OCI-LY3 (cell line): ENCODE measurements around the gene CENPU.
A peak's percentile ranks its signal among the peaks of the same experiment; 100 is the strongest.
"Not testable (repeated sequence)": the region's sequence is repeated elsewhere in the genome, so short reads cannot be mapped to it uniquely, and the experiment has no call there.

Experiments
- H2AFZ ChIP-seq: fragments of 200-600, 300-600 bp; shearing (Covaris generic); 2 replicates; pipeline ENCODE4 v1.6.0; 2014; ENCODE audit warnings: antibody characterized with exemption, low read depth, low read length
- H3K27ac ChIP-seq: fragments of 200-600, 300-600 bp; sonication (generic); 2 replicates; pipeline ENCODE4 v1.5.1; 2014; ENCODE audit warnings: mild to moderate bottlenecking, low read length, moderate library complexity, mixed read lengths
- H3K27me3 ChIP-seq: fragments of 200-600, 300-600 bp; sonication (generic); 2 replicates; pipeline ENCODE4 v1.6.1; 2014; ENCODE audit warnings: low read depth, low read length, mixed read lengths
- H3K36me3 ChIP-seq: fragments of 200-600, 300-600 bp; sonication (generic); replicated peaks from 2 replicates; pipeline ENCODE3; 2014; ENCODE audit warnings: low read depth, low read length, mixed read lengths
- H3K4me1 ChIP-seq: fragments of 300-600, 200-600 bp; sonication (generic); 2 replicates; pipeline ENCODE4 v1.6.1; 2014; ENCODE audit warnings: low read length, mixed read lengths
- H3K4me2 ChIP-seq: fragments of 200-600, 300-600 bp; sonication (generic); 2 replicates; pipeline ENCODE4 v1.6.1; 2014; ENCODE audit warnings: low read length, mixed read lengths
- H3K4me3 ChIP-seq: fragments of 300-600, 200-600 bp; sonication (generic); 2 replicates; pipeline ENCODE4 v1.5.1; 2014; ENCODE audit warnings: antibody characterized with exemption, mild to moderate bottlenecking, low read length, moderate library complexity
- H3K79me2 ChIP-seq: fragments of 300-600, 200-600 bp; shearing (Covaris generic); 2 replicates; pipeline ENCODE4 v1.6.1; 2014; ENCODE audit warnings: mild to moderate bottlenecking, low read length, mixed read lengths
- H3K9ac ChIP-seq: fragments of 300-600, 200-600 bp; shearing (Covaris generic); 2 replicates; pipeline ENCODE4 v1.6.0; 2014; ENCODE audit warnings: mild to moderate bottlenecking, low read length, moderate library complexity
- H3K9me3 ChIP-seq: fragments of 200-600, 300-600 bp; shearing (Covaris generic); 2 replicates; pipeline ENCODE4 v1.6.1; 2014; ENCODE audit warnings: low read length, mixed read lengths; ENCODE audit not compliant: insufficient read depth
- H4K20me1 ChIP-seq: fragments of 200-600, 300-600 bp; sonication (generic); 2 replicates; pipeline ENCODE4 v1.6.1; 2016; ENCODE audit warnings: low read length, mixed read lengths; ENCODE audit not compliant: insufficient read depth
- CTCF ChIP-seq: fragments of 200-600, 300-600 bp; sonication (generic); IDR thresholded peaks from 2 replicates; pipeline ENCODE4 v1.5.1; 2014; ENCODE audit warnings: antibody characterized with exemption, low read length, low read depth
- EZH2phosphoT487 ChIP-seq: fragments of 200-600 bp; shearing (Covaris generic); IDR thresholded peaks from 2 replicates; pipeline ENCODE4 v1.6.1; 2018; ENCODE audit warnings: antibody characterized with exemption, mixed run types, low read depth

Gene CENPU

DNA sequence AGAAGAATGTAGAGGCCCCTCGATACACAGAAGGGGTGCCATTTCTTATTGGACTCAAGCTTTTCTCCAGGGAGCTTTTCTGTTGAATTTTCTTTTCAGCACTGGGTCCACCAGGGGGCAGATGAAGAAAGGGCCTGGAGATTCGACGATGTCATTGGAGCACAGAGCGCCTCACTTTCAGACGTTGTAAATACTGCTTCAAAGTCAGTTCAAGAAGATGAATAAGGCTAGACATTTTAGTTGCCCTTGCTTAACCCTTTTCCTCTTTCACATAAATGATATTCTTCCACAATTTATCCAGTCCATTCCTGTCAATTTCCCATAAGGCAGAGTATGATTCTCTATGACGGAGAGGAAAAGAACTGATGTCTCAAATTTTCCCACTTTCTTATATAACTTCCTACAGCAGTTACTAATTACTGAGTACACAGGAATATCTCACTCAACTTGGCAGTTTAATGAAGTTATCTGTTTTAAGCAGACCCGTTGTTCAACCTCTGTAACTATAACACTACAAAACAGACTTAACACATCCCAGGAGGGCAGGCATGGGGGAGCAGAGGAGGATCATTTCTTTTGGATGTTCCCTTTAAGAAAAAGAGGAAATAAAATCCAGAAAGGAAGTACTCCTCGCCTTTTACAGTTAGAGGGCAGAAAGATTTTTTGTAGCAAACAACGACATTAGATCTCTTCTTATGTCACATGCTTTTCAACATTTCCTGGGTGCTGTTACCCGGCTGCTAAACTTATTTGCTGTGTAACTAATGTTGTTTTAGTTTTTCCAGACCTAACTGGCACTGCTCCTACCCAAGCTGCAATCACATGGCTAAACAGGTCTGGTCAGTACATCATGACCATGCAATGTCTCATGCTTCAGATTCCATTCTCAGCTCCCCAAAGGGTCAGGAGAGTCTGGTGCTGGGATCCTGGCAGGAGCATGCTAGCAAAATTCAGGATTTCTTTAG lies 12.2 kb upstream of the CENPU start:
- Histone ChIP-seq H2AFZ (no peak overlapping the region), H3K9me3 (no peaks in the 10 kb centered on the region), H3K79me2 (no peaks in the 10 kb centered on the region), H3K27me3 (no peaks in the 10 kb centered on the region), H3K27ac (no peak overlapping the region), H3K9ac (no peak overlapping the region), H4K20me1 (no peaks in the 10 kb centered on the region), H3K4me3 (no peak overlapping the region), H3K4me2 (peak overlapping the region; percentile 14; the same call in 1 of the 2 replicates), H3K36me3 (no peaks in the 10 kb centered on the region), H3K4me1 (peaks cover 7% of the 10 kb centered on the region; the same call in 1 of the 2 replicates)
- TF ChIP-seq EZH2phosphoT487 (no peak), CTCF (peak; percentile 50)

DNA sequence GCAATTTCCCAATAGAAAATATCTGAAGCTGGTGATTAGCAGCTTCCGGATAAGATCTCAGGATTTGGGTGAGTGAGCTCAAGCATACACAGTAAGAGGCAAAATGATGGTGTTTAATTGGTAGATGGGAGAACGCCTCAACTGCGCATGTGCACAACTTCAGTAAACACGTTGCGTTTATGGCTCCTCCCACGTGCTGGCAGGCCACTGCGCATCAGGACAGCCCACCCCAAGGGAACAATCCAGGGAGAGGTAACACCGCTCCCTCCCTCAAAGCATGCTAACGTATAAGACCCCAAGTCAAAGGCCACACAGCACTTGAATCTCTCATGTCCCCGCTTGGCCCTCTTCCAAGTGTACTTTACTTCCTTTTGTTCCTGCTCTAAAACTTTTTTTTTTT lies 10.3 kb upstream of the CENPU start:
- Histone ChIP-seq H3K9ac (no peak overlapping the region), H3K27ac (no peak overlapping the region), H3K4me2 (no peak overlapping the region), H3K4me1 (peaks cover 5% of the 10 kb centered on the region; the same call in 1 of the 2 replicates), H3K9me3 (no peaks in the 10 kb centered on the region), H4K20me1 (no peaks in the 10 kb centered on the region), H3K27me3 (no peaks in the 10 kb centered on the region), H3K79me2 (no peaks in the 10 kb centered on the region), H3K36me3 (no peaks in the 10 kb centered on the region), H2AFZ (no peak overlapping the region), H3K4me3 (no peak overlapping the region)
- TF ChIP-seq EZH2phosphoT487 (no peak), CTCF (no peak)

GRCh38 chr4:184743650-184744049 lies 9.8 kb upstream of the CENPU start:
- H3K9ac ChIP-seq, result no peak overlapping the region
- no peak overlapping the region for H3K27ac ChIP-seq
- H3K79me2 ChIP-seq, result no peaks in the 10 kb centered on the region
- no peaks in the 10 kb centered on the region for H4K20me1 ChIP-seq
- no peaks in the 10 kb centered on the region for H3K27me3 ChIP-seq
- no peaks in the 10 kb centered on the region for H3K9me3 ChIP-seq
- no peaks in the 10 kb centered on the region for H3K36me3 ChIP-seq
- H2AFZ ChIP-seq, result no peak overlapping the region
- no peak overlapping the region for H3K4me3 ChIP-seq
- TF ChIP-seq EZH2phosphoT487, result no peak
- TF ChIP-seq CTCF, result no peak
- peaks cover 3% of the 10 kb centered on the region; the same call in 1 of the 2 replicates for H3K4me1 ChIP-seq
- H3K4me2 ChIP-seq, result no peak overlapping the region

DNA sequence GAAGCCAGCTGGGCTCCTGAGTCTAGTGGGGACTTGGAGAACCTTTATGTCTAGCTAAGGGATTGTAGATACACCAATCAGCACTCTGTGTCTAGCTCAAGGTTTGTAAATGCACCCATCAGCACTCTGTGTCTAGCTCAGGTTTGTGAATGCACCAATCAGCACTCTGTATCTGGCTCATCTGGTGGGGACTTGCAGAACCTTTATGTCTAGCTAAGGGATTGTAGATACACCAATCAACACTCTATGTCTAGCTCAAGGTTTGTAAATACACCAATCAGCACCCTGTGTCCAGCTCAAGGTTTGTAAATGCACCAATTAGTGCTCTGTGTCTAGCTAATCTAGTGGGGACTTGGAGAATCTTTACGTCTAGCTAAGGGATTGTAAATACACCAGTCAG lies 7.8 kb upstream of the CENPU start:
- not testable (repeated sequence) for H3K27me3 ChIP-seq, H3K9ac ChIP-seq, H3K4me1 ChIP-seq, H3K79me2 ChIP-seq, H3K4me3 ChIP-seq, H3K27ac ChIP-seq, H3K4me2 ChIP-seq, H3K36me3 ChIP-seq, H4K20me1 ChIP-seq, H2AFZ ChIP-seq, H3K9me3 ChIP-seq
